ENCODE data around the gene KLHDC3. TPM values are rescaled to one million over a fixed set of nuclear protein-coding genes. Genes with fewer than 3 reads are reported as not detected.

Gene KLHDC3
- total and polyA plus RNA-seq, 2 of the 8 experiments (the other 6 are each of a cell fraction or from before 2014, with no cell fraction given) = 181 to 203 TPM

GRCh38 chr6:43058531-43058930 lies 44.5 kb downstream of the KLHDC3 start:
- H2BK20ac ChIP-seq (ENCODE audit: low read length) = no peak overlapping the region
- no peak overlapping the region for H2BK5ac ChIP-seq (ENCODE audit: low read depth, low read length)
- no peak overlapping the region for H4K8ac ChIP-seq (ENCODE audit: extremely low read depth, insufficient read depth, low read length)
- DNase-seq (ENCODE audit: low read depth in 1 of 2, low spot score in 2 of 2) = no peak
- H3K18ac ChIP-seq (ENCODE audit: extremely low read depth, low read length) = no peak overlapping the region
- H3K4me2 ChIP-seq (ENCODE audit: insufficient read depth in 1 of 2, low read depth in 2 of 2, low read length in 2 of 2) = peak overlapping the region; percentile 74 to 92
- no peaks in the 10 kb centered on the region for H3K9me3 ChIP-seq (ENCODE audit: insufficient read depth in 2 of 2, low read depth in 1 of 2, low read length in 1 of 2)
- peak overlapping the region; percentile 82 to 92 (median 91); a peak in 6 of 7 replicates for H3K9ac ChIP-seq (replicated peaks in 1 of 4; ENCODE audit: extremely low read depth in 1 of 4, low read depth in 3 of 4, low read length in 3 of 4)
- no peaks in the 10 kb centered on the region for H4K20me1 ChIP-seq (replicated peaks in 1 of 2; ENCODE audit: control insufficient read depth in 1 of 2, insufficient read depth in 2 of 2, low read length in 2 of 2)
- WGBS, 2 experiments (ENCODE audit: extremely low coverage in 1 of 2, insufficient coverage in 1 of 2, insufficient read length in 1 of 2, insufficient replicate concordance in 2 of 2, low coverage in 1 of 2, low lambda C conversion rate in 2 of 2, missing lambda C conversion rate in 1 of 2) = 88% methylated on average over 1 of the region's 1 CpG; no CpG with 5 or more reads in 1 of the 2 experiments
- H3K79me1 ChIP-seq (ENCODE audit: low read depth, low read length) = peaks cover 14% of the 10 kb centered on the region
- peaks cover 3 to 16% (median 11%) of the 10 kb centered on the region in 4 experiments; a peak in 6 of 8 replicates for H3K36me3 ChIP-seq (ENCODE audit: control insufficient read depth in 2 of 4, insufficient read depth in 4 of 4, low read length in 3 of 4)
- no peak for FAIRE-seq
- H2BK15ac ChIP-seq (ENCODE audit: low read length) = no peak overlapping the region
- ChIA-PET POLR2A (ENCODE audit: partially characterized antibody) (interaction anchor here (1.0 to 3.5 kb wide), 17 partner anchors 9 to 171 kb away, joined by 3 to 19 read pairs (median 5); partner anchors contain the start of genes DNPH1, KLHDC3, MEA1 and PEX6), CTCF (ENCODE audit: partially characterized antibody) (interaction anchor here (0.7 to 3.1 kb wide), 6 partner anchors 8 to 87 kb away, joined by 3 to 20 read pairs (median 4); no protein-coding TSS in a partner anchor)
- peak overlapping the region; percentile 90 to 99 (median 98) for H3K4me3 ChIP-seq (ENCODE audit: extremely low read depth in 1 of 4, insufficient read depth in 2 of 4, low read depth in 3 of 4, low read length in 4 of 4)
- H2BK12ac ChIP-seq (ENCODE audit: low read depth, low read length) = no peak overlapping the region
- no peaks in the 10 kb centered on the region for H3K27me3 ChIP-seq (replicated peaks in 1 of 4; ENCODE audit: control insufficient read depth in 3 of 4, extremely low read depth in 1 of 4, insufficient read depth in 3 of 4, low read length in 3 of 4)
- peak overlapping the region; percentile 83; the same call in 1 of the 2 replicates for H3K27ac ChIP-seq (ENCODE audit: low read depth, low read length)
- H2AK5ac ChIP-seq (ENCODE audit: low read depth, low read length) = no peak overlapping the region; the same call in 1 of the 2 replicates
- peaks cover 6 to 16% of the 10 kb centered on the region in 2 experiments; a peak in 3 of 4 replicates for H3K79me2 ChIP-seq (ENCODE audit: control insufficient read depth in 1 of 2, insufficient read depth in 2 of 2, low read length in 2 of 2)
- no peak overlapping the region for H3K56ac ChIP-seq (replicated peaks; ENCODE audit: insufficient read length, low read depth, low read length)
- H3K14ac ChIP-seq (ENCODE audit: insufficient read length) = no peak overlapping the region
- no peak overlapping the region for H3K4ac ChIP-seq (replicated peaks; ENCODE audit: insufficient read length, low read depth, low read length)
- H3K23ac ChIP-seq (ENCODE audit: insufficient read length) = no peak overlapping the region
- H2BK120ac ChIP-seq (replicated peaks; ENCODE audit: low read depth, low read length) = no peak overlapping the region
- no peak overlapping the region for H4K91ac ChIP-seq (replicated peaks; ENCODE audit: insufficient read length, low read length)
- no peak overlapping the region for H4K5ac ChIP-seq (ENCODE audit: insufficient read length, low read depth, low read length)
- H3K23me2 ChIP-seq (ENCODE audit: low read depth, low read length) = peaks cover 10% of the 10 kb centered on the region; the same call in 1 of the 2 replicates
- H2AFZ ChIP-seq (ENCODE audit: low read length) = no peak overlapping the region
- peaks cover 4 to 12% (median 5%) of the 10 kb centered on the region in 4 experiments; a peak in 5 of 7 replicates for H3K4me1 ChIP-seq (replicated peaks in 1 of 4; ENCODE audit: control insufficient read depth in 3 of 4, insufficient read depth in 4 of 4, low read length in 3 of 4)
- TF ChIP-seq RAD21 (IDR thresholded peaks at IDR 0.05 in 1 of 2, conservative IDR thresholded peaks at IDR 0.05 in 1 of 2; ENCODE audit: low read depth in 2 of 2, low read length in 2 of 2) (no peak), CTCF (IDR thresholded peaks at IDR 0.05; ENCODE audit: control extremely low read depth in 1 of 3, insufficient read depth in 1 of 3, low read depth in 1 of 3, low read length in 3 of 3) (no peak), CBX8 (IDR thresholded peaks at IDR 0.05; ENCODE audit: borderline replicate concordance, low read depth, low read length) (no peak), NRF1 (IDR thresholded peaks at IDR 0.05; ENCODE audit: low read depth, low read length) (no peak)

Data from H1 (cell line).